Duodenal mucosa (tissue), 2 donors: ENCODE data around the gene SLC38A2.

ENCODE experiments used
- H3K27ac ChIP-seq: one replicate; pipeline ENCODE4 v1.7.0; 2013; ENCODE audit warnings: low read depth, low read length
- H3K27me3 ChIP-seq, 2 donors: one replicate each; pipeline ENCODE4 v1.7.0; 2013; ENCODE audit warnings: low read length in 2 of 2, control low read depth in 1 of 2; ENCODE audit not compliant: insufficient read depth in 2 of 2, control insufficient read depth in 1 of 2
- H3K36me3 ChIP-seq, 2 donors: one replicate each; pipeline ENCODE4 v1.7.0; 2013; ENCODE audit warnings: low read length in 2 of 2, control low read depth in 1 of 2; ENCODE audit not compliant: insufficient read depth in 2 of 2, control insufficient read depth in 1 of 2
- H3K4me1 ChIP-seq, 2 donors: one replicate each; pipeline ENCODE4 v1.7.0; 2013; ENCODE audit warnings: low read length in 2 of 2, control low read depth in 1 of 2; ENCODE audit not compliant: insufficient read depth in 2 of 2, control insufficient read depth in 1 of 2
- H3K4me3 ChIP-seq, 2 donors: one replicate each; pipeline ENCODE4 v1.7.0; 2013; ENCODE audit warnings: low read length in 2 of 2, low read depth in 1 of 2
- H3K9ac ChIP-seq, 2 donors: one replicate each; pipeline ENCODE4 v1.7.0; 2013; ENCODE audit warnings: low read length in 2 of 2, low read depth in 1 of 2
- H3K9me3 ChIP-seq, 2 donors: one replicate each; pipeline ENCODE4 v1.7.0; 2013; ENCODE audit warnings: low read length in 2 of 2, control low read depth in 1 of 2; ENCODE audit not compliant: control insufficient read depth in 1 of 2

SLC38A2 gene

GRCh38 chr12:46356655-46357437, 15.7 kb downstream of the SLC38A2 start:
- no peaks in the 10 kb centered on the region for H3K9me3 ChIP-seq
- peaks cover 27 to 34% of the 10 kb centered on the region in 2 donors for H3K36me3 ChIP-seq
- H3K27ac ChIP-seq = no peak overlapping the region
- no peak overlapping the region for H3K4me3 ChIP-seq
- no peak overlapping the region for H3K9ac ChIP-seq
- H3K4me1 ChIP-seq = no peaks in the 10 kb centered on the region
- no peaks in the 10 kb centered on the region for H3K27me3 ChIP-seq

- Histone ChIP-seq H3K4me1 (no peaks in the 10 kb centered on the region), H3K27me3 (no peaks in the 10 kb centered on the region), H3K9ac (no peak overlapping the region), H3K36me3 (peaks cover 12 to 14% of the 10 kb centered on the region in 2 donors), H3K27ac (no peak overlapping the region), H3K9me3 (no peaks in the 10 kb centered on the region), H3K4me3 (no peak overlapping the region)
These were observed 17.8 kb downstream of the SLC38A2 start for GRCh38 chr12:46354802-46355199.

- Histone ChIP-seq H3K27me3 (no peaks in the 10 kb centered on the region), H3K36me3 (peaks cover 6 to 8% of the 10 kb centered on the region in 2 donors), H3K9me3 (no peaks in the 10 kb centered on the region), H3K9ac (no peak overlapping the region), H3K4me1 (no peaks in the 10 kb centered on the region), H3K27ac (no peak overlapping the region), H3K4me3 (no peak overlapping the region)
These were observed 18.3 kb downstream of the SLC38A2 start for GRCh38 chr12:46354111-46354801.

GRCh38 chr12:46351886-46352650, 20.5 kb downstream of the SLC38A2 start:
- no peak overlapping the region for H3K27ac ChIP-seq
- H3K9me3 ChIP-seq = no peaks in the 10 kb centered on the region
- no peak overlapping the region for H3K9ac ChIP-seq

GRCh38 chr12:46351138-46351537, 21.4 kb downstream of the SLC38A2 start:
- Histone ChIP-seq H3K4me1 (no peaks in the 10 kb centered on the region), H3K4me3 (no peak overlapping the region), H3K36me3 (no peaks in the 10 kb centered on the region), H3K27me3 (no peaks in the 10 kb centered on the region), H3K27ac (no peak overlapping the region), H3K9ac (no peak overlapping the region), H3K9me3 (no peaks in the 10 kb centered on the region)

More at GRCh38 chr12:46351886-46352650, 20.5 kb downstream of the SLC38A2 start:
- Histone ChIP-seq H3K27me3 (no peaks in the 10 kb centered on the region), H3K4me1 (no peaks in the 10 kb centered on the region), H3K4me3 (no peak overlapping the region), H3K36me3 (no peaks in the 10 kb centered on the region)

- Histone ChIP-seq H3K4me1 (no peaks in the 10 kb centered on the region), H3K27me3 (no peaks in the 10 kb centered on the region), H3K9me3 (no peaks in the 10 kb centered on the region), H3K36me3 (no peaks in the 10 kb centered on the region), H3K9ac (no peak overlapping the region), H3K4me3 (no peak overlapping the region), H3K27ac (no peak overlapping the region)
These were observed 23.3 kb downstream of the SLC38A2 start for GRCh38 chr12:46349253-46349652.

GRCh38 chr12:46343118-46343852, 29.3 kb downstream of the SLC38A2 start:
- no peaks in the 10 kb centered on the region for H3K36me3 ChIP-seq
- H3K27me3 ChIP-seq = no peaks in the 10 kb centered on the region
- H3K9ac ChIP-seq = no peak overlapping the region
- H3K9me3 ChIP-seq = no peaks in the 10 kb centered on the region
- H3K4me3 ChIP-seq = no peak overlapping the region
- H3K4me1 ChIP-seq = no peaks in the 10 kb centered on the region
- H3K27ac ChIP-seq = no peak overlapping the region

GRCh38 chr12:46342562-46343033, 30.0 kb downstream of the SLC38A2 start:
- Histone ChIP-seq H3K4me3 (no peak overlapping the region), H3K27ac (no peak overlapping the region), H3K9ac (no peak overlapping the region)

GRCh38 chr12:46339051-46339450, 33.5 kb downstream of the SLC38A2 start:
- no peak overlapping the region for H3K4me3 ChIP-seq
- no peaks in the 10 kb centered on the region for H3K4me1 ChIP-seq
- no peaks in the 10 kb centered on the region for H3K9me3 ChIP-seq
- H3K9ac ChIP-seq = no peak overlapping the region
- H3K36me3 ChIP-seq = no peaks in the 10 kb centered on the region
- no peaks in the 10 kb centered on the region for H3K27me3 ChIP-seq
- no peak overlapping the region for H3K27ac ChIP-seq

More at GRCh38 chr12:46342562-46343033, 30.0 kb downstream of the SLC38A2 start:
- no peaks in the 10 kb centered on the region for H3K27me3 ChIP-seq
- H3K4me1 ChIP-seq = no peaks in the 10 kb centered on the region
- H3K9me3 ChIP-seq = no peaks in the 10 kb centered on the region
- no peaks in the 10 kb centered on the region for H3K36me3 ChIP-seq
